Cardiac muscle cell (in vitro differentiated cells and primary cell): ENCODE data around the gene F10. TPM values are rescaled to one million over a fixed set of nuclear protein-coding genes. Genes with fewer than 3 reads are reported as not detected.

Source experiments
- DNase-seq, 2 donors: peaks; one replicate each; pipeline versions ENCODE4 v3.0.0 to v3.0.0-alpha.2; 2010 to 2017; ENCODE audit warnings: low read depth in 1 of 2, low spot score in 1 of 2
- H3K27ac ChIP-seq: fragments of 200-600 bp; sonication (generic); 2 replicates; pipeline ENCODE4 v1.5.1; 2016
- H3K27me3 ChIP-seq: fragments of 200-600 bp; sonication (generic); 2 replicates; pipeline ENCODE4 v1.6.0; 2016; ENCODE audit warnings: control low read depth
- H3K36me3 ChIP-seq: fragments of 200-600 bp; sonication (generic); 2 replicates; pipeline ENCODE4 v1.5.1; 2016; ENCODE audit warnings: control low read depth
- H3K4me1 ChIP-seq: fragments of 200-600 bp; sonication (generic); 2 replicates; pipeline ENCODE4 v1.8.1; 2017; ENCODE audit warnings: low read depth, mild to moderate bottlenecking, mixed run types
- H3K4me3 ChIP-seq: fragments of 200-600 bp; sonication (generic); 2 replicates; pipeline ENCODE4 v1.5.1; 2016; ENCODE audit warnings: mild to moderate bottlenecking
- H3K9me3 ChIP-seq: fragments of 200-600 bp; sonication (generic); 2 replicates; pipeline ENCODE4 v1.5.1; 2017; ENCODE audit warnings: low read depth, mild to moderate bottlenecking, control low read depth
- polyA plus RNA-seq: library from polyadenylated mRNA; unstranded; fragments of >200 nt; fragmentation: Nextera tagmentation; extraction: Ambion mirVana; gene quantifications from 2 replicates; pipeline ENCODE4 v1.2.1, GENCODE V29; 2016
- total RNA-seq: library from RNA; depleted of rRNA; stranded (reverse); fragments of >200 nt; gene quantifications from 2 replicates; pipeline ENCODE4 v1.2.3, GENCODE V29; 2016
- TF ChIP-seq, protein P1 (sequence below): IDR thresholded peaks from 2 replicates; pipeline ENCODE4 v1.5.1; 2012; ENCODE audit warnings: low read depth, mild to moderate bottlenecking, low read length

The F10 gene
- total and polyA plus RNA-seq, 2 experiments from 2014 or later = 4.0 to 6.6 TPM

DNA sequence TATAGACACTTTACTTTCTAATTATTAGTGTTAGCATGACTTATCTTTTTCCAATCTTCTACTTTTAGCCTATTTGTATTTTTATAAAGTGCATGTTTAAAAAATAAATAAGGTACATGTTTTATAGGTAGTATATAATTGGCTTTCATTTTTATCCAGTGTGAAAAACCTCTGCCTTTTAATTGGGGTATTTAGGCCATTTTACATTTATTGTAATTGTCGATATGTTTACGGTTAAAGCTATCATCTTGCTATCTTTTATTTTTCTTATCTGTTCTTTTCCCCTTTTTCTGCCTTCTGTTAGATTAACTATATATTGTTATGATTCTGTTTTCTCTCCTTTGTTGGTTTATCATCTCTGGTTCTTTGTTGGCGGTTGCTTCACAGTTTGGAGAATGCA is 45.0 kb downstream of the F10 start:
- Histone ChIP-seq H3K27me3 (peaks cover 8% of the 10 kb centered on the region), H3K27ac (no peak overlapping the region), H3K36me3 (no peaks in the 10 kb centered on the region), H3K9me3 (no peaks in the 10 kb centered on the region), H3K4me1 (no peaks in the 10 kb centered on the region), H3K4me3 (no peak overlapping the region)
- no peak for DNase-seq
- TF ChIP-seq, protein P1, sequence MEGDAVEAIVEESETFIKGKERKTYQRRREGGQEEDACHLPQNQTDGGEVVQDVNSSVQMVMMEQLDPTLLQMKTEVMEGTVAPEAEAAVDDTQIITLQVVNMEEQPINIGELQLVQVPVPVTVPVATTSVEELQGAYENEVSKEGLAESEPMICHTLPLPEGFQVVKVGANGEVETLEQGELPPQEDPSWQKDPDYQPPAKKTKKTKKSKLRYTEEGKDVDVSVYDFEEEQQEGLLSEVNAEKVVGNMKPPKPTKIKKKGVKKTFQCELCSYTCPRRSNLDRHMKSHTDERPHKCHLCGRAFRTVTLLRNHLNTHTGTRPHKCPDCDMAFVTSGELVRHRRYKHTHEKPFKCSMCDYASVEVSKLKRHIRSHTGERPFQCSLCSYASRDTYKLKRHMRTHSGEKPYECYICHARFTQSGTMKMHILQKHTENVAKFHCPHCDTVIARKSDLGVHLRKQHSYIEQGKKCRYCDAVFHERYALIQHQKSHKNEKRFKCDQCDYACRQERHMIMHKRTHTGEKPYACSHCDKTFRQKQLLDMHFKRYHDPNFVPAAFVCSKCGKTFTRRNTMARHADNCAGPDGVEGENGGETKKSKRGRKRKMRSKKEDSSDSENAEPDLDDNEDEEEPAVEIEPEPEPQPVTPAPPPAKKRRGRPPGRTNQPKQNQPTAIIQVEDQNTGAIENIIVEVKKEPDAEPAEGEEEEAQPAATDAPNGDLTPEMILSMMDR = no peak

DNA sequence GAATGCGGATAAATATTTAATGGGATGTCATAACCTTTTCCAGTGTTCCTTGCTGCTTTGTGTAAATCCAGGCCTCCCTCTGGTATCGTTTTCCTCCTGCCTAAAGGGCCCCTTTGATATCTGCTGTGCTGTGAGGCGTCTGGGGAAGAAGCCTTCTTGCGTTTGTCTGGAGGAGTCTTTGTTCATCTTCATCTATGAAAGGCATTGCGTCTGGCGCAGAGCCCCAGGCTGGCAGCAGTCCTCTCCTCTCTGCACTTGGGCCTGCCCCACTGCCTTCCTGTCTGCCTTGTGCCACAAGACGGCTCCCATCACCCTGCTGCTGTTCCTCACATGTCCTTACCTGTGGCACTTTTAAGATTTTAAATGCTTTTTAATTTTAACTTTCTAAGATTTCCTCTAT is 45.6 kb downstream of the F10 start:
- H3K4me3 ChIP-seq = no peak overlapping the region
- TF ChIP-seq, protein P1 = no peak
- H3K4me1 ChIP-seq = no peaks in the 10 kb centered on the region
- no peak for DNase-seq
- peaks cover 2% of the 10 kb centered on the region for H3K27me3 ChIP-seq
- H3K9me3 ChIP-seq = no peaks in the 10 kb centered on the region
- no peak overlapping the region for H3K27ac ChIP-seq
- H3K36me3 ChIP-seq = no peaks in the 10 kb centered on the region

DNA sequence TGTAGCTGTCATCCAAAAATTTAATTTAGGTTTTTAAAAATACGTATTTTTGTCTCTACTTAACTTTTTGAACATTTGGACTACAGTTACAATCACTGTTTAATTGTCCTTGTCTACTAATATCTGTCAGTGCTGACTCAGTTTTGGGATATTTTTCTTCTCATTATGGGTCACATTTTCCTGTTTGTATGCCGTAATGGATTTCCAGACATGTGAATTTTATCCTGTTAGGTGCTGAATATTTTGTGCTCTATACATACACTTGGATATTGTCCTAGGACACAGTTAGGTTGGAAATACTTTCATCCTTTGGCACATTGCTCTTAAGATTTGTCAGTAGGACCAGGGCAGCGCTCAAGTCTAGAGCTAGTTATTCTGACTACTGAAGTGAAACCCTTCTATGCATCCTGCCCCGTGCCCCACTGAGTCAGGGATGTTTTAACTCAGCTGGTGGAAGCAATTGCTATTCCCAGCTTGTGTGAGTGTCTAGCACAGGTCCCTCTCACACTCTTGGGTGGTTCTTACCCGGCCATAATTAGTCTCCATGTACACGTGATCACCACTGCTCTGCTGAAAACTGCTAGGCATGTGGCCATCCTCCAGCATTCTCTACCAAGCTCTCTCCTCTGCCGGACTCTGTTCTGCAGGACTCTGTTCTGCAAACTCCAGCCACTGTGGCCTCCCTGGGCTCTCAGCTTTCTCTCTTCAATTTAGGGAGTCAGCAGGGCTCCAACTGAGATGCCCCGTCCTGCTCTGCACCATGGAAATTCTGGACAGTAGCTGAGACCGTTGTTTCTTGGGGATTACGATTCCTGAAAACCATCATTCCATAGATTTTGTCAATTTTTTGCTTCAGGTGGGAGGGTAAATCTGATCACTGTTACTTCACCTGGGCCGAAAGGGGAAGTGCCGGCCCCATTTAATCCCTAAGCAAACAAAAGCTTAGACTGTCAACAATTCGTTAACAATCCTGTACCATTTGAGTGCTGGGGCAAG is 47.0 kb downstream of the F10 start:
- no peak overlapping the region for H3K4me3 ChIP-seq
- no peak for DNase-seq
- H3K27ac ChIP-seq = no peak overlapping the region
- H3K9me3 ChIP-seq = no peaks in the 10 kb centered on the region
- no peaks in the 10 kb centered on the region for H3K27me3 ChIP-seq
- TF ChIP-seq, protein P1 = no peak
- H3K36me3 ChIP-seq = peaks cover 1% of the 10 kb centered on the region
- H3K4me1 ChIP-seq = no peaks in the 10 kb centered on the region

DNA sequence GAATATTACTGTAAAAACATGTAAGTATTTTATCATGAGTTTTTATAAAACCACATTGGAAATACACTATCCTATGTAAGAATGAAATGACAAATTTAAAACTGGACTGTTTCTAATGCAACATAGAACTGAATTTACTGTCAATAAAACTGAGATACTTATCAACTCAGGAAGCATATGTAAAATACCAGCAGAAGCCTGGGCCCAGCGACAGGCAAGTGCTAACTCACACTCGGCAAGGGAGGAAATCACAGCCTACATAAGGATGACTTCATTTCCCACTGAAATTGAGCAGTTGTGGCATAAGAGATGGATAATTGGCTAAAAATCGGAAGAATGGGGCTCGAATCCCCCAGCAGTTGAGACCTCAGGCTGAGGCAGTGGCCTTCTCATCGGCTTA is 47.9 kb downstream of the F10 start:
- DNase-seq = no peak
- Histone ChIP-seq H3K4me3 (no peak overlapping the region), H3K27me3 (no peaks in the 10 kb centered on the region), H3K36me3 (peaks cover 6% of the 10 kb centered on the region), H3K9me3 (no peaks in the 10 kb centered on the region), H3K27ac (no peak overlapping the region), H3K4me1 (no peaks in the 10 kb centered on the region)
- TF ChIP-seq, protein P1 = no peak

DNA sequence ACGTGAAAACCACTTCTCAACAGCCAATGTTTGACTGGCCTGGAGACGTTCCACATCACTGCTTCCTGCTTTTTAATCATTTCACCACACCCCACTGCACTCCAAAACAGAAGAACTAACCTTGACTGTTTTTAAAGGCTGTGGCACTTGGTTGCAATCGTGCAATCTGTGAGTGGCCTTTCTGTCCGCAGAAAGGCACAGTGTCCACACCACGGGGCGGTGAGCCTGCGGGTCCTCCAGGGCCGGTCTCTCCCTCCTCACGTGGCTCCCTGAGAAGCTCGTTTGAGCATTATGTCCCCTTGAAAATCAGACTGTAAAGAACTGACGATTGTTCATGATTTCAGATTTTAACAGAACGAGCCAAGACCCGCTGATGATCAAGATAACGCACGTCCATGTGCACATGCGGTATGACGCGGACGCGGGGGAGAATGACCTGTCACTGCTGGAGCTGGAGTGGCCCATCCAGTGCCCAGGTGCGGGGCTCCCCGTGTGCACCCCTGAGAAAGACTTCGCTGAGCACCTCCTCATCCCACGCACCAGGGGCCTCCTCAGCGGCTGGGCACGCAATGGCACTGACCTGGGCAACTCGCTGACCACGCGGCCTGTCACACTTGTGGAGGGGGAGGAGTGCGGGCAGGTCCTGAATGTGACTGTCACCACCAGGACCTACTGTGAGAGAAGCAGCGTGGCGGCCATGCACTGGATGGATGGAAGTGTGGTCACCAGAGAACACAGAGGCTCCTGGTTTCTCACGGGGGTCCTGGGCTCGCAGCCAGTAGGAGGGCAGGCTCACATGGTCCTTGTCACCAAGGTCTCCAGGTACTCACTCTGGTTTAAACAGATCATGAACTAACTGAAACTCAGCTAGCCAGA is 48.9 kb downstream of the F10 start:
- DNase-seq = no peak
- Histone ChIP-seq H3K27ac (no peak overlapping the region), H3K27me3 (no peaks in the 10 kb centered on the region), H3K36me3 (peaks cover 6% of the 10 kb centered on the region), H3K9me3 (no peaks in the 10 kb centered on the region), H3K4me1 (no peaks in the 10 kb centered on the region), H3K4me3 (no peak overlapping the region)
- TF ChIP-seq, protein P1 = no peak
